Esophagus muscularis mucosa (tissue), 4 donors: ENCODE results near the gene RNF13. TPM values are rescaled to one million over a fixed set of nuclear protein-coding genes. Genes with fewer than 3 reads are reported as not detected.
"Not testable (repeated sequence)": the region's sequence is repeated elsewhere in the genome, so short reads cannot be mapped to it uniquely, and the experiment has no call there.

Experiments used
- DNase-seq: peaks from one replicate; pipeline ENCODE4 v3.0.0-alpha.2; 2017; ENCODE audit errors: extremely low spot score
- H3K27ac ChIP-seq, 4 donors: fragments of 200-600 bp; sonication (generic); replicated peaks in 1 of 4; 1 replicate in 3 of 4; 2 replicates in 1 of 4; pipeline ENCODE4 v1.5.1; 2016 to 2019; ENCODE audit warnings: mild to moderate bottlenecking in 1 of 4
- H3K27me3 ChIP-seq, 4 donors: fragments of 200-600 bp; sonication (generic); one replicate each; pipeline versions ENCODE4 v1.5.1 to v1.6.0; 2016 to 2019
- H3K36me3 ChIP-seq, 4 donors: fragments of 200-600 bp; sonication (generic); one replicate each; pipeline ENCODE4 v1.5.1; 2016 to 2019
- H3K4me1 ChIP-seq, 4 donors: fragments of 200-600 bp; sonication (generic); one replicate each; pipeline ENCODE4 v1.5.1; 2016 to 2019
- H3K4me3 ChIP-seq, 4 donors: fragments of 200-600 bp; sonication (generic); 1 replicate in 2 of 4; 2 replicates in 2 of 4; pipeline ENCODE4 v1.5.1; 2016 to 2019; ENCODE audit warnings: mild to moderate bottlenecking in 4 of 4, moderate library complexity in 1 of 4
- H3K9me3 ChIP-seq, 4 donors: fragments of 200-600 bp; sonication (generic); 1 replicate in 3 of 4; 2 replicates in 1 of 4; pipeline ENCODE4 v1.5.1; 2016 to 2019
- EP300 ChIP-seq: sonication (generic); formaldehyde crosslinking; IDR thresholded peaks from one replicate; pipeline ENCODE4 v1.6.1; 2017; ENCODE audit warnings: antibody characterized with exemption
- POLR2A ChIP-seq: fragments of 450-650 bp; IDR thresholded peaks from one replicate; pipeline ENCODE4 v1.6.1; 2017; ENCODE audit warnings: antibody characterized with exemption, moderate library complexity, mild to moderate bottlenecking, low read depth
- POLR2AphosphoS5 ChIP-seq, 2 donors: sonication (generic); formaldehyde crosslinking; IDR thresholded peaks; one replicate each; pipeline ENCODE4 v1.6.1; 2017; ENCODE audit warnings: antibody characterized with exemption in 2 of 2
- WGBS: methylation state at CpG from one replicate; pipeline ENCODE4 v1.1.5; 2018; 5-methylcytosine and 5-hydroxymethylcytosine counted together
- intact Hi-C: fragments of 100-400 bp; cut with DNase I; formaldehyde crosslinking; loops from one replicate; pipeline ENCODE4 v1.15.1; 2023
- total RNA-seq, 4 donors: library from RNA; depleted of rRNA; stranded (reverse); fragments of >200 nt; gene quantifications; one replicate each; pipeline versions ENCODE4 v1.1.0 to v1.2.1, GENCODE V29; 2016
- TF ChIP-seq, protein P1 (sequence below), 3 experiments: fragments of 200-600 bp in 2 of 3; fragments of 450-650 bp in 1 of 3; sonication (generic) in 2 of 3; IDR thresholded peaks; one replicate each; pipeline ENCODE4 v1.5.1; 2017 to 2019; ENCODE audit warnings: antibody characterized with exemption in 3 of 3, mild to moderate bottlenecking in 2 of 3, moderate library complexity in 1 of 3

The RNF13 gene
- total RNA-seq, 4 donors from 2014 or later, result 52.9 to 95.1 (median 78.2) TPM

DNA sequence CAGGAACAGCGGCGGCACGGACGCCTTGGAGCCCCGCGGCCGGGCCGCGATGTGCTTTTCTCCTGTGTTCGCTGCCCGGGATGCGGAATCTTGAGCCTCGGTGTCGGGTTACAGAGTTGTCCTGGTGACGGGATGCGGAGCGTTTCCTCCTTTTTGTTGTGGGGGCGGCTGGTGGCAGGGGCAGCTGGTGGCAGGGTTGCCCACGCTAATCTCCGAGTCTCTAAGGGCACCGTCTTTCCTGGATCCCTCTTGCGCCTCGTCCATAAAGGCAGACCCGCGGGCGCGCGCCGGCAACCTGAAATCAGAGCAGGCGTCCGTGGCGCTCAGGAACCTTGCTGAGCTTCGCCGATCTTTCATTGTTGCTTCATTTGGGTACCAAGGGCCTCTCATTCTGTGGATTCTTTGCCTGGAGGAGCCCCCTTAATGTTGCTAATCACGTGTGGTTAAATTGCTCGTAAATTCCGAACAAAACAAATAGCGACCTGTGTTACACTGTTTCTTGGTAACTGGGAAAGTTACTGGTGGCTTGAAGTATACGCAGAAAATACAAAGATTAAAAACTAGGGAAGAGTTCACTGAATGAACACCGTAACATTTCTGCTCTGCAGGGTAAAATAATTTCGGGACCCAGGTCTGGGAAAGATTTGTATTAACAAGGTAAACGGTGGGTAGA is 158.5 kb downstream of the RNF13 start:
- peak overlapping the region; percentile 93 to 98 (median 96) for H3K4me3 ChIP-seq
- TF ChIP-seq, protein P1, sequence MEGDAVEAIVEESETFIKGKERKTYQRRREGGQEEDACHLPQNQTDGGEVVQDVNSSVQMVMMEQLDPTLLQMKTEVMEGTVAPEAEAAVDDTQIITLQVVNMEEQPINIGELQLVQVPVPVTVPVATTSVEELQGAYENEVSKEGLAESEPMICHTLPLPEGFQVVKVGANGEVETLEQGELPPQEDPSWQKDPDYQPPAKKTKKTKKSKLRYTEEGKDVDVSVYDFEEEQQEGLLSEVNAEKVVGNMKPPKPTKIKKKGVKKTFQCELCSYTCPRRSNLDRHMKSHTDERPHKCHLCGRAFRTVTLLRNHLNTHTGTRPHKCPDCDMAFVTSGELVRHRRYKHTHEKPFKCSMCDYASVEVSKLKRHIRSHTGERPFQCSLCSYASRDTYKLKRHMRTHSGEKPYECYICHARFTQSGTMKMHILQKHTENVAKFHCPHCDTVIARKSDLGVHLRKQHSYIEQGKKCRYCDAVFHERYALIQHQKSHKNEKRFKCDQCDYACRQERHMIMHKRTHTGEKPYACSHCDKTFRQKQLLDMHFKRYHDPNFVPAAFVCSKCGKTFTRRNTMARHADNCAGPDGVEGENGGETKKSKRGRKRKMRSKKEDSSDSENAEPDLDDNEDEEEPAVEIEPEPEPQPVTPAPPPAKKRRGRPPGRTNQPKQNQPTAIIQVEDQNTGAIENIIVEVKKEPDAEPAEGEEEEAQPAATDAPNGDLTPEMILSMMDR (IDR thresholded peaks at IDR 0.05), result no peak
- TF ChIP-seq EP300, result no peak
- no peak for TF ChIP-seq POLR2A
- no peak for TF ChIP-seq POLR2AphosphoS5 (IDR thresholded peaks at IDR 0.05)
- H3K27ac ChIP-seq, result peak overlapping the region; percentile 95 to 98 (median 98)
- H3K9me3 ChIP-seq, result no peaks in the 10 kb centered on the region
- H3K4me1 ChIP-seq, result peaks cover 14 to 39% (median 34%) of the 10 kb centered on the region in 4 donors
- no peaks in the 10 kb centered on the region for H3K36me3 ChIP-seq
- no peak for DNase-seq
- no peaks in the 10 kb centered on the region for H3K27me3 ChIP-seq
- 2% methylated on average over 18 of the region's 42 CpGs for WGBS
- intact Hi-C loops, result loop anchor here (10.0 kb wide), 1 partner anchor 523 kb away; no protein-coding TSS in a partner anchor

DNA sequence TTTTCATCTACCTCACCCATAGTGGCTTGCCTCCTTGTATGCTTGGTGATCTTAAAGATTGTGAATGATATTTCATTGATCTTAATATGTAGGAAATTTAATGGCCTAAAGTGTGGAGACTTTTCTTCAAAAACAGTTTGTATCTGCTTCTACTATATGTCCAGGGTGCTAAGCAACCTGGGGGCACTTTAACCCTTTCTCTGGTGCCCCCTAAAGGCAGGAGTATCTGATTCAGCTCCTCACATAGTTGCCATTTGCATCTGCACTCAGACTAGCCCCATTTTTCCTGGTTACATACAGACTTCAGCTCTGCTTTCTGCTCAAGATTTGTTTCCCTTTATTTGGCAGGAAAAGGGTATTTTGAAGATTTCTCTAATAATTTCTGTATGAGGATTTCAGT is 162.9 kb downstream of the RNF13 start:
- no peak overlapping the region for H3K27ac ChIP-seq
- no peak overlapping the region for H3K4me3 ChIP-seq
- H3K36me3 ChIP-seq, result no peaks in the 10 kb centered on the region
- TF ChIP-seq, protein P1 (IDR thresholded peaks at IDR 0.05), result no peak
- TF ChIP-seq POLR2AphosphoS5 (IDR thresholded peaks at IDR 0.05) (no peak), EP300 (no peak), POLR2A (no peak)
- no peak for DNase-seq
- peaks cover 0 to 15% (median 11%) of the 10 kb centered on the region in 4 donors for H3K4me1 ChIP-seq
- no peaks in the 10 kb centered on the region for H3K27me3 ChIP-seq
- H3K9me3 ChIP-seq, result no peaks in the 10 kb centered on the region
- intact Hi-C loops, result loop anchor here (10.0 kb wide), 1 partner anchor 519 kb away; no protein-coding TSS in a partner anchor

DNA sequence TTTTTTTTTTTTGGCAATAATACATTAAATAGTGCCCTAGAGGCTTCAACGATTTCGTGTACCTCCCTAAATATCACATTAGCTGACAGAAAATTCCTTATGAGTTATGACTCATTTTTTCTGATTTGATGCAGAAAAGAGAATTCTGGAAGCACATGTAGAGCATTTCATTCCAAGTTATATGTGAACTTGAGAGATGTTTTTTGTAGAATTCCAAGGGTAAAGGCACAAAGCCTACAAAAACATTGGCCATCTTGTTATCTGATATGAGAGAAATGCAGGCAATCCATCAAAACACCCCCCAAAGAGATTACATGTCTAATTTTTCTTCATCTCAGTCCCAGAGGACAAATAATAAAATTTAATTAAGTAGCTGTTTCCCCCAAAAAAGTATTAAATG is 164.4 kb downstream of the RNF13 start:
- intact Hi-C loops, result loop anchor here (10.0 kb wide), 1 partner anchor 517 kb away; no protein-coding TSS in a partner anchor
- H3K4me3 ChIP-seq, result no peak overlapping the region

DNA sequence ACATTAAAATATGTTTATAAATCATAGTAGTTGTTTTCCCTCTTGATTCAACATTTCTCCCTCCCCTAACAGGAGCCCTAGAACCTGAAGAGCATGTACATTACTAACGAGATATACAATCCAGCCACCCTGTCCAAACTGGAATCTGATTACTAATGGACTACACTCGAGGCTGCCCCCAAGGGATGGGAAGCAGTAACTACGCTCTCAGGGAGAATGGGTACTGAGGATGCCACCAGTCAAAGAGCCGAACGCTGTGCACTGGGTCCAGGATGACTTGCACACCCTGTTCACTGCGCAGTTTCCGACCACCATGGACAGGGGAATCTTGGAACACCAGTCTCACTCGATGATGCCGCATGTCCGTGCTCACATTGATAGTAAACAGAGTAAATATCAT is 169.0 kb downstream of the RNF13 start:
- DNase-seq, intact Hi-C loops, H3K27me3 ChIP-seq, H3K4me3 ChIP-seq, H3K9me3 ChIP-seq, H3K36me3 ChIP-seq, H3K27ac ChIP-seq, H3K4me1 ChIP-seq: not testable (repeated sequence)
- WGBS, result 70% methylated on average over 2 of the region's 10 CpGs

More for the DNA sequence above, 164.4 kb downstream of the RNF13 start:
- WGBS, result 69% methylated on average over 2 of the region's 2 CpGs
- Histone ChIP-seq H3K36me3 (no peaks in the 10 kb centered on the region), H3K27ac (no peak overlapping the region), H3K9me3 (no peaks in the 10 kb centered on the region), H3K27me3 (no peaks in the 10 kb centered on the region), H3K4me1 (peaks cover 0 to 7% (median 3%) of the 10 kb centered on the region in 4 donors)
- TF ChIP-seq EP300, result no peak
- no peak for TF ChIP-seq POLR2AphosphoS5 (IDR thresholded peaks at IDR 0.05)
- no peak for TF ChIP-seq POLR2A
- TF ChIP-seq, protein P1 (IDR thresholded peaks at IDR 0.05), result no peak
- no peak for DNase-seq

DNA sequence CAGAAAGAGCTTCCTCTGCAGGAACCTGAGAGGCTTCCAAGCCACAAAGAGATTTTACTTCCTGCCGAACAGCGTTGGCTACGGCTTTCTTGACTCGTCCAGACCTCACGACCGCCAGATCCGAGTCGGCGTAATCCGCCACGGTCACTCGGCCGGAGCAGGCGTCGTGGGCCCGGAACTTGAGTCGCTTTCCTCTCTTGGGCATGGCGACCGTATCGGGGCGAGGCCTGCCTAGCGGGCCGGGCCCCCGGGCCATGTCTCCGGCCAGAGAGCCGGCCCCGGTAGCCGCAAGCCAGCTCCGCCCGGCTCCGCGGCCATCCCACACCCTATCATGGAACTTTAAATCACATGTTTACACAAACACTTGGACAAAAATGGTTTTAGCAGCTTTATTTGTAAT is 170.0 kb downstream of the RNF13 start:
- H3K9me3 ChIP-seq, H3K27me3 ChIP-seq, DNase-seq, intact Hi-C loops, H3K4me1 ChIP-seq, H3K4me3 ChIP-seq, H3K27ac ChIP-seq, H3K36me3 ChIP-seq: not testable (repeated sequence)
- 97% methylated on average over 30 of the region's 32 CpGs for WGBS

DNA sequence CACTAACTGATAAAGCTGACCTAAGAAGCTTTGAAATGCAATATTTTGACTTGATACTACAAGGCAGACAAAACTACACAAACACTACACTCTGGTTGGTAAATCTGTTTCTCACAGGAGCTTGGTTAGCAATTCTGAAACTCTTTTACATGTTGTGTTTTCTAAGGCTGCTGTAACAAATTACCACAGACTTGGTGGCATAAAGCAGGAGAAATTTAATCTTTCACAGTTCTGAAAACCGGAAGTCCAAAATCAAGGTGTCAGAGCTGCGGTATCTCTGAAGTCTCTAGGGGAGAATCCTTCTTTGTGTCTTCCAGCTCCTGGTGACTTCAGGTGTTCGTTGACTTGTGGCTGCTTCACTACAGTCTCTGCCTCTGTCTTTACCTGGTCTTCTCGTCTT is 170.6 kb downstream of the RNF13 start:
- Histone ChIP-seq H3K9me3 (no peaks in the 10 kb centered on the region), H3K4me3 (no peak overlapping the region), H3K27me3 (no peaks in the 10 kb centered on the region), H3K27ac (no peak overlapping the region), H3K4me1 (no peaks in the 10 kb centered on the region), H3K36me3 (no peaks in the 10 kb centered on the region)
- TF ChIP-seq POLR2AphosphoS5 (IDR thresholded peaks at IDR 0.05) (no peak), EP300 (no peak), POLR2A (no peak)
- TF ChIP-seq, protein P1 (IDR thresholded peaks at IDR 0.05), result no peak
- intact Hi-C loops, result no loop called here
- DNase-seq, result no peak
- WGBS, result 91% methylated on average over 4 of the region's 4 CpGs
